ENCODE data around the gene KCTD19.
A peak's percentile ranks its signal among the peaks of the same experiment; 100 is the strongest.
"Not testable (repeated sequence)": the region's sequence is repeated elsewhere in the genome, so short reads cannot be mapped to it uniquely, and the experiment has no call there.

The KCTD19 gene

DNA sequence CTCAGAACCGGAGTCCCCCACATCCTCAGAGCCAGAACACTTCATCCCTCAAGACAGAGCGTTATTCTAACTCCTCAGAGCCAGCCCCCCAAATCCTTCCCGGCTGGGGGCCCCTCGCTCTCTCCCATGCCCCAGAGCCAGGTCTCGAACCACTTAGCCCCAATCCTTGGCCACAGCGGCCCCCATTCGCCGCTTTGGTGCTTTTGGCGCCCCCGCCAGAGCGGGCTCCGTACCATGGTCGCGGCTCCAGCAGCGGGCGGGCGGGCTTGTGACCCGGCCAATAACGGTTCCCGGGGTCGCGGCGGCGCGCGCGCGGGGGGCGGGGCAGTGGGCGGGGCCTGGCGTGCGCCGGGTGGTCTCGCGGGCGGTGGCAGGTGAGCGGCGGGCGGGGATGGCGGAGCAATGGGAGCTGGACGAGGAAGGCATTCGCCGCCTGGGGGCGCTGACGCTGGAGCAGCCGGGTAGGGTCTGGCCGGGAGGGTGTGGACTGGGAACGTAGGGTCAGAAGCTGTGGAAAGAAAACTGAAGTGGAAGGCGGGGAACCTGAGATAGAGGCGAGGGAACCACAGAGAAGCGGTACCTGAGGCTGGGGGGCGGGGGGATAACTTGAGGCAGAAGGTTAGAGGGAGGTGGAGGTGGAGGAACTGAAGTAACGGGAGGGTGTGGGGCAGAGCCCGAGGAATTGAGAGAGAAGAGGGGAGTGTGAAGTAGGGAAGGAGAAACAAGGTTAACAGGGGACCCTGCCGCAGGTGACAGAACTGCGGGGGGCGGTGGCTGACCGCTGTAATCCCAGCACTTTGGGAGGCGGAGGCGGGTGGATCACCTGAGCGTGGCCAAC is at the start of gene KCTD19, which contains the start of gene LRRC36:
TSS of gene KCTD19 (minus strand) at position 270 of the 838 bp plus-strand sequence. CDS start at position 236, 34 bp downstream.
TSS of gene LRRC36 (plus strand) at position 344 of the 838 bp plus-strand sequence. CDS start at position 392, 48 bp downstream.
- DNase-seq = peak; percentile 39

DNA sequence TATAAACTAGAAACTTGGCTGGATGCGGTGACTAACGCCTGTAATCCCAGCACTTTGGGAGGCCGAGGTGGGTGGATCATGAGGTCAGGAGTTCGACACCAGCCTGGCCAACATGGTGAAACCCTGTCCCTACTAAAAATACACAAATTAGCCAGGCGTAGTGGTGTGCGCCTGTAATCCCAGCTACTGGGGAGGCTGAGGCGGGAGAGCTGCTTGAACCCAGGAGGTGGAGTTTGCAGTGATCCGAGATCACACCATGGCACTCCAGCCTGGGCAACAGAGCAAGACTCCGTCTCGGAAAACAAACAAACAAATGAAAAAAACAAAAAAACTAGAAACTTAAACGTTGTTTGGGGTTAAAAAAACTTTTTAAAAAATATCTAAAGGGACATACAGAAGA is 49.5 kb upstream of the KCTD19 start:
- DNase-seq = not testable (repeated sequence)

- DNase-seq = peak; percentile 29
Measured at GRCh38 chr16:67372664-67373063, 46.1 kb upstream of the KCTD19 start.

DNA sequence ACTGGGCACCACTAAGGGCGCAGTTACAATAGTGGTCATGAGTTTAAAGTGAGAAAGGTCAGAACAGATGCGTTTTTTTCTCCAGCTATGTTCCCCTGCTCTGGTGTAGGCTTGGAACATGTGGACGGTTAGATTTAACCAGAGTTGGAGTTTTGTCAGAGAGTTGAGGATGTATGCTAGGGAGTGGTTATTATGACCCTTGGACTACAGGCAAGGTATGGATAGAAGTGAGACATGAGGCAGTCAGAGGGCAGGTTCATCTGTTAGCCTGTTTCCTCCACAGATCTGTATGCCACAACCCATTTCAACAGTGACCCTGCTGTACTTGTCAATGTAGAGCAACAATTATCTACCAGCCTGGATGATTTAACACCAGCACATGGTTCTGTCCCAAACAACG is 44.1 kb upstream of the KCTD19 start:
- no peak for DNase-seq

- DNase-seq = no peak
Measured at GRCh38 chr16:67364600-67365235, 38.2 kb upstream of the KCTD19 start.

GRCh38 chr16:67361038-67361437 is 34.5 kb upstream of the KCTD19 start:
- no peak for DNase-seq

DNA sequence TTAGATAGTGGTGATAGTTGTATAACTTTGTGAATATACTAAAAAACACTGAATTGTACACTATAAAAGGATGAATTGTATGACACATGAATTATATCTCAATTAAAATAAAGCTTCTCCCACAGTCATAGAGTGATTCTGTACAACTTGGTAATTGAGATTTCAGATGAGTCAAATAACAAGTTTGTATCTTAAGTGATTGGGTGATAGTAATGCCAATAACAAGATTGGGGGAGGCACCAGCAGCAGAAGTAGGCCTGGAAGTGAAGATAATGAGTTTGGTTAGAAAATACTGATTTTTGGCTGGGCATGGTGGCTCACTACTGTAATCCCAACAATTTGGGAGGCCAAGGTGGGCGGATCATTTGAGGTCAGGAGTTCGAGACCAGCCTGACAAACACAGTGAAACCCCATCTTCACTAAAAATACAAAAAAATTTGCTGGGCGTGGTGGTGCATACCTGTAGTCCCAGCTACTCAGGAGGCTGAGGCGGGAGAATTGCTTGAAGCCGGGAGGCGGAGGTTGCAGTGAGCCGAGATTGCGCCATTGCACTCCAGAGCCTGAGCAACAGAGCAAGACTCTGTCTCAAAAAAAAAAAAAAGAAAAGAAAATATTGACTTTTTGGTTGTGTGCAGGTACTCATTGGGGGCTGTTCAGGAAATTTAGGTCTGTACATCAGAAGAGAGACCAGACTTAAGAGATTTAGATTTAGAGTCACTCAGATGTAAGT is 33.2 kb upstream of the KCTD19 start:
- not testable (repeated sequence) for DNase-seq

DNA sequence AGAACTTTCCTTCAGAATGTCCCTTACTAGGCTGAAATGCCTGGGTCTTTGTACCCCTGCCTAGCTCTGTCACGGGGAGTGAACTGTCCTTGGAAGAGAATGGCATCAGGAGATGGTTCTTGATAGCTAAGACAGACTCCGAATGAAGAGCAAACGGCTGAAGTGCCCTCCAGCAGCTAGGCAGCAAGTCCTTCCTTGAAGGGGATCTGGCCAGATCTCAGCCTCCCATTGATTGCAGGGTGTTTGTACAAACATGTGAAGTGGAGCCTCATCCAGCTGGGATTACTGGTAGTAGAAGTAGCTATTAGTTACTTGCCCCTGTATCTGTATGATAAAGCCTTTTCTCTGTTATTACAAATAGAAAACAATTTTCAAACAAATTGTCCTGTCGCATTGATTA is 31.0 kb upstream of the KCTD19 start:
- no peak for DNase-seq

- no peak for DNase-seq
Measured at GRCh38 chr16:67356396-67356795, 29.9 kb upstream of the KCTD19 start.

DNA sequence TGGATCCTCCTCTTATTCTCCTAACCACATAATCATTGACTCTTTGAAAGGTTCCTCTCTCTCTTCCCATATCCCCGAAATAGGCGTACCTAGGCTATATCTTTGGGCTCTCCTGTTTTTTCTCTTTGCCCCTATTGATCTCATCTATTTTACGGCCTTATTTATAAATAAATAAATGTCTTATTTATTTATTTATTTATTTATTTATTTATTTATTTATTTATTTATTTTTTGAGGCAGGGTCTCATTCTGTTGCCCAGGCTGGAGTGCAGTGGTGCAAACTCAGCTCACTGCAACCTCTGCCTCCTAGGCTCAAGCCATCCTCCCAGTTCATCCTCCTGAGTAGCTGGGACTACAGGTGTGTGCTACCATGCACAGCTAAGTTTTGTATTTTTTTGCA is 25.9 kb upstream of the KCTD19 start:
- not testable (repeated sequence) for DNase-seq

DNA sequence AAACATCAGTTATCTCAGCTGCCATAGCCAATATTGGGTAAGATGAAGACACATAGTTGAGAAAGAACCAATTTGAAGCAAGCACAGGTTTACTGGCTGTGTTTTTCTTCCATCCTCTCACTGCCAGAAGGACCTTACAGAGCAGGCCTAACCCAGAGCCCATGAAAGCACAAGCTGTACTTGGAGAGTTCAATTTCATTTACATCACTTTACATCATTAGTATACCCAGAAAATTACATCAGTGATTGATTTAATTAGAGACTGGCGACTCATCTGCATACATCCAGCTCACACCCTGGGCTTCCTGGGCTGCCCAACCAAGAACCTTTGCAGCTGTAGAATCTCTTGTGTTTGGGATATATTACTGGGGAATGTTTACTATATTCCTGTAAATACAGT is 23.8 kb upstream of the KCTD19 start:
- DNase-seq = no peak

GRCh38 chr16:67349172-67349571 is 22.6 kb upstream of the KCTD19 start:
- DNase-seq = peak; percentile 41

- no peak for DNase-seq
Measured at GRCh38 chr16:67346341-67346740, 19.8 kb upstream of the KCTD19 start.

DNA sequence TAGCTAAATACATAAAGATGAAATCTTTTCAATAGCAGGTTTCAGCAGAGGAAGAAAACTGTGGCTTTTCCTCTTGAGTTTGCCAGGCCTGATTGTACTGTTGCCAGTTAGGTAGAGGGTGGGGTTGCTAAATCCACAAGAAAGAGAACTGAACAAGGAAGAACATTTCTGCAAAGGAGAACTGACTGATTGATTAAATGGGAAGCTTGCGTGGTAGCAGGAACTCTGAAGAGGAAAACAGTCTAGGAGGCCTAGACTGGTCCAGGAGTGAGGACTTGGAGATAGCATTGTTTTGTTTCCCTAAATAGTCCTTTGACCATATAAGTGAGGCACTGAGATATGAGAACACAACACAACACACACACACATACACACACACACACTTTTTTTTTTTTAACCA is 18.9 kb upstream of the KCTD19 start:
- DNase-seq = no peak

- DNase-seq = no peak
Measured at GRCh38 chr16:67342616-67343015, 16.1 kb upstream of the KCTD19 start.

GRCh38 chr16:67341250-67341649 is 14.7 kb upstream of the KCTD19 start:
- no peak for DNase-seq

GRCh38 chr16:67339453-67339852 is 12.9 kb upstream of the KCTD19 start:
- peak; percentile 1 for DNase-seq

DNA sequence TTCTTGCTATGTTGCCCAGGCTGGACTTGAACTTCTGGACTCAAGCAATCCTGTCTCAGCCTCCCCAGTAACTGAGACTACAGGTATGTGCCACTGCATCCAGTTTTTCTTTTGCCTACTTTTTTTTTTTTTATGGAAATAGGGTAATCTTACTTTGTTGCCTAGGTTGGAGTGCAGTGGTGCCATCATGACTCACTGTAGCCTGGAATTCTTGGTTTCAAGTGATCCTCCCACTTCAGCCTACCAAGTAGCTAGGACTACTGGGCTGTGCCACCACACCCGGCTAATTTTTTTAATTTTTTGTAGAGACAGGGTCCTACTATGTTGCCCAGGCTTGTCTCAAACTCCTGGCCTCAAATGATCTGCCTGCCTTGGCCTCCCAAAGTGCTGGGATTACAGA is 10.1 kb upstream of the KCTD19 start:
- no peak for DNase-seq

GRCh38 chr16:67336116-67336515 is 9.6 kb upstream of the KCTD19 start:
- DNase-seq = no peak

DNA sequence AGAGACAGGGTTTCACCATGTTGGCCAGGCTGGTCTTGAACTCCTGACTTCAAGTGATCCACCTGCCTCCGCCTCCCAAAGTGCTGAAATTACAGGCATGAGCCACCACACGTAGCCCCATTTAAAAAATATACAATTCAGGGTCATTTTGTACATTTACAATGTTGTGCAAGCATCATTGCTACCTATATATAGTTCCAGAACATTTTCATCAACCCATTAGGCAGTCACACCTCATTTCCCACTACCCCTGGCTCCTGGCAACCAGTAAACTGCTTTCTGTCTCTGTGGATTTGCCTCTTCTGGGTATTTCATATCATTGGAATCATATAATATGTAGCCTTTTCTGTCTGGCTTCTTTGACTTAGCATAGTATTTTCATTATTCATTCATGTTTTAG is 6.8 kb upstream of the KCTD19 start:
- DNase-seq = no peak

DNA sequence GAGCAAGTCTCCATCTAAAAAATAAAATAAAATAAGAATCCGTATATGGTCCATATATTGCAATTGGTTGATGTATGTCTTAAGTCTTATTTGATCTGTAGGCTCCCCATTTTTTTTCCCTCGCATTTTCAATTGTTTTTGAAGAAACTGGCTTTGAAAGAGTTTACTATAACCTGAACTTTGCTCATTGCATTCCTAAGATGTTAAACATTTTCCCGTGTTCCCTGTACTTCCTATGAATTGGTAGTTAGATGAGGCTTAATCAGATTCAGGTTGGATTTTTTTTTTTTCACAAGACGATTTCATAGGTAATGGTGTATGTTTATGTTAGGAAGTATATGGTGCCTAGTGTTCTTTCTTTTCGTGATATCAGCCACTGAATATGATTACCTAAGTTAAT is 3.4 kb upstream of the KCTD19 start:
- DNase-seq = no peak

DNA sequence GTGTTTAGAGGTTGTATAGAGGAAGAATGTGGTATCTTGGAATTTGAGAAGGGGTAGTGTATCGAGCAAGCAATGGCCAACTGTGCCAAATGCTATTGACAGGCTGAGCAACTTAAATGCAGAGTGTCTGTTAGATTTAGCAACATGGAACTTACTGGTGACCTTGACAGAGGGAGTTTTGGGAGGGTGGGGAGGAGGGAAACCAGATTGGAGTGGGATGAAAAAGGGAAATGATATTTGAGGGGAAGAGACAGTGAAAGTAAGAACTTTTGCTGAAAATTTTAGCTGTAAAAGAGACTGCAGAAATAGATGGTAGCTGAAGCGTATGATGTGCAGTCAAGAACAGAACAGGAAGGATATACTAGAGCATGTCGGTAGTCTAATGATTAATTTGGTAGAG is 1.2 kb upstream of the KCTD19 start:
- DNase-seq = no peak

DNA sequence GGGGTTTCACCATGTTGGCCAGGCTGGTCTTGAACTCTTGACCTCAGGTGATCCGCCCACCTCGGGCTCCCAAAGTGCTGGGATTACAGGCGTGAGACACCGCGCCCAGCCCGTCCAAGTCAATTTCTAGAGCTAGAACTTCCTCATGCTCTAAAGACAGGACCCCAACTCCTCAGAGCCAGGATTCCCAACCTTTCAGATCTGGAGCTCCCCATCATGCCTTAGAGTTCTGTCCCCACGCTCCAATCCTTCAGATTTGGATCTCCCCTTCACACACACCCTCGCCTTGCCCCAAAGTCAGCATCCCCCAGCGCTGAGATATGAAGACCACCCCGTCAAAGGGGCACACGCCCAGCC is 448 bp downstream of the KCTD19 start:
- no peak for DNase-seq

GRCh38 chr16:67317853-67318252 is 8.7 kb downstream of the KCTD19 start:
- DNase-seq = no peak
